HepG2 (cell line): Measurements from ENCODE around the gene ANKRD27. TPM values are rescaled to one million over a fixed set of nuclear protein-coding genes. Genes with fewer than 3 reads are reported as not detected.
A peak's percentile ranks its signal among the peaks of the same experiment; 100 is the strongest.

Experiments
- ASH2L ChIP-seq: fragments of 300-600, 200-600 bp; sonication (generic); IDR thresholded peaks from 2 replicates; pipeline ENCODE4 v1.7.0; 2017; ENCODE audit warnings: low read depth, mild to moderate bottlenecking, moderate library complexity, mixed read lengths, low read length; ENCODE audit not compliant: insufficient read length
- ATF7-NPFF ChIP-seq: sonication (generic); formaldehyde crosslinking; IDR thresholded peaks from 2 replicates; pipeline ENCODE4 v1.8.1; 2023; ENCODE audit warnings: mild to moderate bottlenecking, low read depth, missing genetic modification reagents, moderate library complexity
- RXRB ChIP-seq: IDR thresholded peaks from 2 replicates; pipeline ENCODE4 v1.6.1; 2016; ENCODE audit warnings: borderline replicate concordance, missing genetic modification reagents, missing compliant biosample characterization
- SALL1 ChIP-seq: sonication (generic); formaldehyde crosslinking; IDR thresholded peaks from 2 replicates; pipeline ENCODE4 v1.8.0; 2022; ENCODE audit warnings: mild to moderate bottlenecking, missing genetic modification reagents
- SALL2 ChIP-seq: sonication (generic); formaldehyde crosslinking; IDR thresholded peaks from 2 replicates; pipeline ENCODE4 v1.8.1; 2023; ENCODE audit warnings: mild to moderate bottlenecking, missing genetic modification reagents, inconsistent platforms
- SAP130 ChIP-seq: IDR thresholded peaks from 2 replicates; pipeline ENCODE4 v1.6.1; 2016; ENCODE audit warnings: low read depth
- THAP7 ChIP-seq: sonication (generic); formaldehyde crosslinking; IDR thresholded peaks from 2 replicates; pipeline ENCODE4 v1.8.1; 2023; ENCODE audit warnings: mild to moderate bottlenecking, missing genetic modification reagents
- TOE1 ChIP-seq: sonication (generic); formaldehyde crosslinking; IDR thresholded peaks from 2 replicates; pipeline ENCODE4 v1.4.0; 2020; ENCODE audit warnings: mild to moderate bottlenecking, missing genetic modification reagents
- XBP1 ChIP-seq: sonication (generic); formaldehyde crosslinking; IDR thresholded peaks from 2 replicates; pipeline ENCODE4 v1.5.0; 2020; ENCODE audit warnings: missing genetic modification reagents
- ZBTB8A ChIP-seq: sonication (generic); formaldehyde crosslinking; IDR thresholded peaks from 2 replicates; pipeline ENCODE4 v1.4.0; 2020; ENCODE audit warnings: mild to moderate bottlenecking, low read depth, missing genetic modification reagents, borderline replicate concordance
- ZKSCAN5 ChIP-seq: sonication (generic); formaldehyde crosslinking; IDR thresholded peaks from 2 replicates; pipeline ENCODE4 v1.5.1; 2020; ENCODE audit warnings: mild to moderate bottlenecking, missing genetic modification reagents
- ZKSCAN8 ChIP-seq: IDR thresholded peaks from 2 replicates; pipeline ENCODE4 v1.6.1; 2016; ENCODE audit warnings: borderline replicate concordance, missing genetic modification reagents, missing compliant biosample characterization
- ZNF136 ChIP-seq: sonication (generic); formaldehyde crosslinking; IDR thresholded peaks from 2 replicates; pipeline ENCODE4 v1.8.1; 2022; ENCODE audit warnings: low read depth, mild to moderate bottlenecking, moderate library complexity, missing genetic modification reagents
- polyA plus RNA-seq, 8 experiments: library from polyadenylated mRNA; depleted of rRNA in 3 of 8; stranded (reverse) in 7 of 8; unstranded in 1 of 8; fragments of >200 nt; fragmentation: Illumina TruSeq in 4 of 8; extraction: Trizol in 4 of 8; gene quantifications; 2 replicates each; pipeline versions ENCODE4 v1.2.1 to v1.2.3, GENCODE V29; 2011 to 2016; ENCODE audit warnings: low read depth in 4 of 8, missing spikeins in 1 of 8, mixed read lengths in 1 of 8; ENCODE audit not compliant: insufficient read depth in 1 of 8
- total RNA-seq, 5 experiments: library from RNA; depleted of rRNA; stranded (reverse); fragments of >200 nt; fragmentation: Illumina TruSeq; extraction: Trizol; gene quantifications; 2 replicates each; pipeline ENCODE4 v1.2.3, GENCODE V29; 2016; ENCODE audit warnings: low read depth in 1 of 5
- TF ChIP-seq, protein P1 (sequence below): sonication (generic); formaldehyde crosslinking; IDR thresholded peaks from 2 replicates; pipeline ENCODE4 v1.5.1; 2020; ENCODE audit warnings: mild to moderate bottlenecking, missing genetic modification reagents, moderate library complexity
- TF ChIP-seq, protein P2 (sequence below): sonication (generic); formaldehyde crosslinking; IDR thresholded peaks from 2 replicates; pipeline ENCODE4 v1.4.0; 2020; ENCODE audit warnings: mild to moderate bottlenecking, missing genetic modification reagents
- TF ChIP-seq, protein P3 (sequence below): sonication (generic); formaldehyde crosslinking; IDR thresholded peaks from 2 replicates; pipeline ENCODE4 v1.9.0; 2022; ENCODE audit warnings: missing genetic modification reagents, mild to moderate bottlenecking, borderline replicate concordance
- TF ChIP-seq, protein P4 (sequence below): sonication (generic); formaldehyde crosslinking; IDR thresholded peaks from 2 replicates; pipeline ENCODE4 v1.5.1; 2020; ENCODE audit warnings: missing genetic modification reagents, mild to moderate bottlenecking, borderline replicate concordance

Gene ANKRD27
- total and polyA plus RNA-seq, 2 of the 13 experiments (the other 11 are each of a cell fraction or from before 2014, with no cell fraction given), result 22.2 to 23.7 TPM

DNA sequence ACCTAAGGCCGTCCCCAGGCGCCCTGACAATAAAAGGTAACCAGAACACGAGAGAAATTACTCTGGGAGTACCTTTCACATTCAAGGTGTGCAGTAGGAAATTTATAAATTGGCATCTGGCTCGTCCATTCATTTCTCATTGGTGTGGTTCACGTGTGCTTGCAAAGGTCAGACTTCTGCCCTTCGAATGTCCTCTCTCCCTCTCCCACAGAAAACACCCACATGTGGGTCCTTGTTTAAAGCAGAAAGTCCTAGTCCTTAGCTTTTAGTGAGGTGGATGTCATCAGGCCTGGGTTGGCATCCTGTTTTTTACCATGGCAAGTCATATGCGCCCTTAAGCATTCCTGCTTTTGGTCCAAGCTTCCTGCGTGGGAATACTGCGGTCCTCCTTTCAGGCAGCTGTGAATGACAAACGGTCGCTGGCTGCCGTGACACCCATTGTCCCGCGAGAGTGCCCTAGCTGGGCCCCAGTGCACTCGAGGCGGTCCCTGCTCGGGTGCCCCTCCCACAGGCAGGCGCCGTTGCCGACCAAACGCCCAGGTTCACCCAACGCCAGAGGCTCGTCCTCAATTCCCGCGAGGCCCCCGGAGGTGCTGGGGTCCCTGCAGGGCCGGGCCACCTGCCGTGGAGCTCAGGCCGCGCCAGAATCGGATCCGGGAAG is 16.4 kb upstream of the ANKRD27 start, which contains the start of gene NUDT19 (continued):
- TF ChIP-seq, protein P1, sequence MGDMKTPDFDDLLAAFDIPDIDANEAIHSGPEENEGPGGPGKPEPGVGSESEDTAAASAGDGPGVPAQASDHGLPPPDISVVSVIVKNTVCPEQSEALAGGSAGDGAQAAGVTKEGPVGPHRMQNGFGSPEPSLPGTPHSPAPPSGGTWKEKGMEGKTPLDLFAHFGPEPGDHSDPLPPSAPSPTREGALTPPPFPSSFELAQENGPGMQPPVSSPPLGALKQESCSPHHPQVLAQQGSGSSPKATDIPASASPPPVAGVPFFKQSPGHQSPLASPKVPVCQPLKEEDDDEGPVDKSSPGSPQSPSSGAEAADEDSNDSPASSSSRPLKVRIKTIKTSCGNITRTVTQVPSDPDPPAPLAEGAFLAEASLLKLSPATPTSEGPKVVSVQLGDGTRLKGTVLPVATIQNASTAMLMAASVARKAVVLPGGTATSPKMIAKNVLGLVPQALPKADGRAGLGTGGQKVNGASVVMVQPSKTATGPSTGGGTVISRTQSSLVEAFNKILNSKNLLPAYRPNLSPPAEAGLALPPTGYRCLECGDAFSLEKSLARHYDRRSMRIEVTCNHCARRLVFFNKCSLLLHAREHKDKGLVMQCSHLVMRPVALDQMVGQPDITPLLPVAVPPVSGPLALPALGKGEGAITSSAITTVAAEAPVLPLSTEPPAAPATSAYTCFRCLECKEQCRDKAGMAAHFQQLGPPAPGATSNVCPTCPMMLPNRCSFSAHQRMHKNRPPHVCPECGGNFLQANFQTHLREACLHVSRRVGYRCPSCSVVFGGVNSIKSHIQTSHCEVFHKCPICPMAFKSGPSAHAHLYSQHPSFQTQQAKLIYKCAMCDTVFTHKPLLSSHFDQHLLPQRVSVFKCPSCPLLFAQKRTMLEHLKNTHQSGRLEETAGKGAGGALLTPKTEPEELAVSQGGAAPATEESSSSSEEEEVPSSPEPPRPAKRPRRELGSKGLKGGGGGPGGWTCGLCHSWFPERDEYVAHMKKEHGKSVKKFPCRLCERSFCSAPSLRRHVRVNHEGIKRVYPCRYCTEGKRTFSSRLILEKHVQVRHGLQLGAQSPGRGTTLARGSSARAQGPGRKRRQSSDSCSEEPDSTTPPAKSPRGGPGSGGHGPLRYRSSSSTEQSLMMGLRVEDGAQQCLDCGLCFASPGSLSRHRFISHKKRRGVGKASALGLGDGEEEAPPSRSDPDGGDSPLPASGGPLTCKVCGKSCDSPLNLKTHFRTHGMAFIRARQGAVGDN (CRISPR knock-in tag), result no peak; the same call in 1 of the 2 replicates
- TF ChIP-seq TOE1 (CRISPR knock-in tag) (no peak), ZNF136 (no peak), SALL2 (CRISPR knock-in tag) (0 out of 2 replicates have a peak, but pooled peaks have one; percentile 48), ZBTB8A (CRISPR knock-in tag) (peak; percentile 53; the same call in 1 of the 2 replicates), THAP7 (CRISPR knock-in tag) (0 out of 2 replicates have a peak, but pooled peaks have one; percentile 10), ASH2L (peak; percentile 47), XBP1 (CRISPR knock-in tag) (no peak), ZKSCAN5 (CRISPR knock-in tag) (no peak), ATF7-NPFF (CRISPR knock-in tag) (peak; percentile 20; the same call in 1 of the 2 replicates), ZKSCAN8 (CRISPR knock-in tag) (no peak), SALL1 (0 out of 2 replicates have a peak, but pooled peaks have one; percentile 23), SAP130 (CRISPR knock-in tag) (peak; percentile 78; the same call in 1 of the 2 replicates), RXRB (CRISPR knock-in tag) (peak; percentile 29; the same call in 1 of the 2 replicates)
- TF ChIP-seq, protein P2, sequence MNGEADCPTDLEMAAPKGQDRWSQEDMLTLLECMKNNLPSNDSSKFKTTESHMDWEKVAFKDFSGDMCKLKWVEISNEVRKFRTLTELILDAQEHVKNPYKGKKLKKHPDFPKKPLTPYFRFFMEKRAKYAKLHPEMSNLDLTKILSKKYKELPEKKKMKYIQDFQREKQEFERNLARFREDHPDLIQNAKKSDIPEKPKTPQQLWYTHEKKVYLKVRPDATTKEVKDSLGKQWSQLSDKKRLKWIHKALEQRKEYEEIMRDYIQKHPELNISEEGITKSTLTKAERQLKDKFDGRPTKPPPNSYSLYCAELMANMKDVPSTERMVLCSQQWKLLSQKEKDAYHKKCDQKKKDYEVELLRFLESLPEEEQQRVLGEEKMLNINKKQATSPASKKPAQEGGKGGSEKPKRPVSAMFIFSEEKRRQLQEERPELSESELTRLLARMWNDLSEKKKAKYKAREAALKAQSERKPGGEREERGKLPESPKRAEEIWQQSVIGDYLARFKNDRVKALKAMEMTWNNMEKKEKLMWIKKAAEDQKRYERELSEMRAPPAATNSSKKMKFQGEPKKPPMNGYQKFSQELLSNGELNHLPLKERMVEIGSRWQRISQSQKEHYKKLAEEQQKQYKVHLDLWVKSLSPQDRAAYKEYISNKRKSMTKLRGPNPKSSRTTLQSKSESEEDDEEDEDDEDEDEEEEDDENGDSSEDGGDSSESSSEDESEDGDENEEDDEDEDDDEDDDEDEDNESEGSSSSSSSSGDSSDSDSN (CRISPR knock-in tag), result peak; percentile 74; the same call in 1 of the 2 replicates
- TF ChIP-seq, protein P3, sequence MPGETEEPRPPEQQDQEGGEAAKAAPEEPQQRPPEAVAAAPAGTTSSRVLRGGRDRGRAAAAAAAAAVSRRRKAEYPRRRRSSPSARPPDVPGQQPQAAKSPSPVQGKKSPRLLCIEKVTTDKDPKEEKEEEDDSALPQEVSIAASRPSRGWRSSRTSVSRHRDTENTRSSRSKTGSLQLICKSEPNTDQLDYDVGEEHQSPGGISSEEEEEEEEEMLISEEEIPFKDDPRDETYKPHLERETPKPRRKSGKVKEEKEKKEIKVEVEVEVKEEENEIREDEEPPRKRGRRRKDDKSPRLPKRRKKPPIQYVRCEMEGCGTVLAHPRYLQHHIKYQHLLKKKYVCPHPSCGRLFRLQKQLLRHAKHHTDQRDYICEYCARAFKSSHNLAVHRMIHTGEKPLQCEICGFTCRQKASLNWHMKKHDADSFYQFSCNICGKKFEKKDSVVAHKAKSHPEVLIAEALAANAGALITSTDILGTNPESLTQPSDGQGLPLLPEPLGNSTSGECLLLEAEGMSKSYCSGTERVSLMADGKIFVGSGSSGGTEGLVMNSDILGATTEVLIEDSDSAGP, result peak; percentile 72; the same call in 1 of the 2 replicates
- TF ChIP-seq, protein P4, sequence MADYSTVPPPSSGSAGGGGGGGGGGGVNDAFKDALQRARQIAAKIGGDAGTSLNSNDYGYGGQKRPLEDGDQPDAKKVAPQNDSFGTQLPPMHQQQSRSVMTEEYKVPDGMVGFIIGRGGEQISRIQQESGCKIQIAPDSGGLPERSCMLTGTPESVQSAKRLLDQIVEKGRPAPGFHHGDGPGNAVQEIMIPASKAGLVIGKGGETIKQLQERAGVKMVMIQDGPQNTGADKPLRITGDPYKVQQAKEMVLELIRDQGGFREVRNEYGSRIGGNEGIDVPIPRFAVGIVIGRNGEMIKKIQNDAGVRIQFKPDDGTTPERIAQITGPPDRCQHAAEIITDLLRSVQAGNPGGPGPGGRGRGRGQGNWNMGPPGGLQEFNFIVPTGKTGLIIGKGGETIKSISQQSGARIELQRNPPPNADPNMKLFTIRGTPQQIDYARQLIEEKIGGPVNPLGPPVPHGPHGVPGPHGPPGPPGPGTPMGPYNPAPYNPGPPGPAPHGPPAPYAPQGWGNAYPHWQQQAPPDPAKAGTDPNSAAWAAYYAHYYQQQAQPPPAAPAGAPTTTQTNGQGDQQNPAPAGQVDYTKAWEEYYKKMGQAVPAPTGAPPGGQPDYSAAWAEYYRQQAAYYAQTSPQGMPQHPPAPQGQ (CRISPR knock-in tag), result no peak
